ENCODE measurements around the gene VPS18.

The VPS18 gene

GRCh38 chr15:40915116-40915661 is 20.9 kb downstream of the VPS18 start:
- no peak for DNase-seq
- H2AK5ac ChIP-seq (ENCODE audit: low read length), result no peak overlapping the region

GRCh38 chr15:40915679-40916078 is 21.4 kb downstream of the VPS18 start:
- Histone ChIP-seq H3K36me3 (ENCODE audit: control insufficient read depth in 1 of 2, insufficient read depth in 2 of 2, low read length in 2 of 2) (no peaks in the 10 kb centered on the region), H4K12ac (ENCODE audit: low read depth, low read length) (no peak overlapping the region), H2BK120ac (ENCODE audit: insufficient read depth, low read length, poor library complexity) (no peak overlapping the region), H4K8ac (ENCODE audit: low read depth, low read length) (no peak overlapping the region), H3K14ac (ENCODE audit: low read length) (no peak overlapping the region), H3K79me2 (ENCODE audit: control insufficient read depth, insufficient read depth, low read length, poor library complexity) (no peaks in the 10 kb centered on the region), H3K23ac (ENCODE audit: low read length) (no peak overlapping the region), H3K79me1 (ENCODE audit: low read length) (no peaks in the 10 kb centered on the region), H2AFZ (ENCODE audit: insufficient read depth, low read length, poor library complexity) (no peak overlapping the region), H3K18ac (ENCODE audit: low read length) (no peak overlapping the region), H3K4ac (ENCODE audit: low read depth, low read length) (no peak overlapping the region), H3K27ac (ENCODE audit: low read depth, low read length) (no peak overlapping the region), H3K9me3 (ENCODE audit: insufficient read depth, low read depth, low read length) (peaks cover 5% of the 10 kb centered on the region), H4K91ac (ENCODE audit: low read depth, low read length) (no peak overlapping the region), H2BK5ac (ENCODE audit: low read depth, low read length, poor library complexity) (no peak overlapping the region), H3K4me2 (ENCODE audit: low read length) (no peak overlapping the region), H2AK5ac (ENCODE audit: low read length) (no peak overlapping the region), H2BK12ac (ENCODE audit: low read length) (no peak overlapping the region), H3K9ac (ENCODE audit: low read length) (no peak overlapping the region), H3K4me1 (ENCODE audit: control insufficient read depth in 1 of 2, insufficient read depth in 2 of 2, low read length in 2 of 2) (peaks cover 2 to 9% of the 10 kb centered on the region in 2 experiments), H3K4me3 (ENCODE audit: low read depth, low read length) (no peak overlapping the region), H3K27me3 (ENCODE audit: insufficient read depth, low read length) (no peaks in the 10 kb centered on the region)
- DNase-seq, result no peak
- no CpG with 5 or more reads among the region's 6 CpGs for WGBS (ENCODE audit: extremely low coverage, insufficient coverage, insufficient read length)

More at GRCh38 chr15:40915116-40915661, 20.9 kb downstream of the VPS18 start:
- Histone ChIP-seq H3K4me3 (ENCODE audit: low read depth, low read length) (no peak overlapping the region), H2AFZ (ENCODE audit: insufficient read depth, low read length, poor library complexity) (no peak overlapping the region), H3K79me2 (ENCODE audit: control insufficient read depth, insufficient read depth, low read length, poor library complexity) (no peaks in the 10 kb centered on the region), H2BK120ac (ENCODE audit: insufficient read depth, low read length, poor library complexity) (no peak overlapping the region), H3K18ac (ENCODE audit: low read length) (no peak overlapping the region), H4K8ac (ENCODE audit: low read depth, low read length) (no peak overlapping the region), H3K4me1 (ENCODE audit: control insufficient read depth in 1 of 2, insufficient read depth in 2 of 2, low read length in 2 of 2) (peaks cover 2 to 9% of the 10 kb centered on the region in 2 experiments), H3K14ac (ENCODE audit: low read length) (no peak overlapping the region), H3K23ac (ENCODE audit: low read length) (no peak overlapping the region), H3K4ac (ENCODE audit: low read depth, low read length) (no peak overlapping the region), H3K79me1 (ENCODE audit: low read length) (no peaks in the 10 kb centered on the region), H3K4me2 (ENCODE audit: low read length) (no peak overlapping the region), H3K27ac (ENCODE audit: low read depth, low read length) (no peak overlapping the region), H2BK12ac (ENCODE audit: low read length) (no peak overlapping the region), H3K27me3 (ENCODE audit: insufficient read depth, low read length) (no peaks in the 10 kb centered on the region), H3K9ac (ENCODE audit: low read length) (no peak overlapping the region), H3K9me3 (ENCODE audit: insufficient read depth, low read depth, low read length) (peaks cover 5% of the 10 kb centered on the region), H4K91ac (ENCODE audit: low read depth, low read length) (no peak overlapping the region), H3K36me3 (ENCODE audit: control insufficient read depth in 1 of 2, insufficient read depth in 2 of 2, low read length in 2 of 2) (no peaks in the 10 kb centered on the region), H4K12ac (ENCODE audit: low read depth, low read length) (no peak overlapping the region), H2BK5ac (ENCODE audit: low read depth, low read length, poor library complexity) (no peak overlapping the region)
- no CpG with 5 or more reads among the region's 12 CpGs for WGBS (ENCODE audit: extremely low coverage, insufficient coverage, insufficient read length)

- H4K91ac ChIP-seq (ENCODE audit: low read depth, low read length), result no peak overlapping the region
- H3K4me3 ChIP-seq (ENCODE audit: low read depth, low read length), result no peak overlapping the region
These were observed 23.3 kb downstream of the VPS18 start for GRCh38 chr15:40917585-40917984.

GRCh38 chr15:40918146-40918798 is 24.0 kb downstream of the VPS18 start:
- Histone ChIP-seq H2AFZ (ENCODE audit: insufficient read depth, low read length, poor library complexity) (no peak overlapping the region), H3K36me3 (ENCODE audit: control insufficient read depth in 1 of 2, insufficient read depth in 2 of 2, low read length in 2 of 2) (no peaks in the 10 kb centered on the region), H4K91ac (ENCODE audit: low read depth, low read length) (no peak overlapping the region), H3K27ac (ENCODE audit: low read depth, low read length) (no peak overlapping the region), H2BK12ac (ENCODE audit: low read length) (no peak overlapping the region), H3K14ac (ENCODE audit: low read length) (no peak overlapping the region), H3K4me1 (ENCODE audit: control insufficient read depth in 1 of 2, insufficient read depth in 2 of 2, low read length in 2 of 2) (peaks cover 0 to 9% of the 10 kb centered on the region in 2 experiments), H3K4ac (ENCODE audit: low read depth, low read length) (no peak overlapping the region), H4K12ac (ENCODE audit: low read depth, low read length) (no peak overlapping the region), H4K8ac (ENCODE audit: low read depth, low read length) (no peak overlapping the region), H3K27me3 (ENCODE audit: insufficient read depth, low read length) (peaks cover 6% of the 10 kb centered on the region), H3K9me3 (ENCODE audit: insufficient read depth, low read depth, low read length) (peaks cover 5% of the 10 kb centered on the region), H3K9ac (ENCODE audit: low read length) (no peak overlapping the region), H2BK120ac (ENCODE audit: insufficient read depth, low read length, poor library complexity) (no peak overlapping the region), H3K79me1 (ENCODE audit: low read length) (no peaks in the 10 kb centered on the region), H3K4me2 (ENCODE audit: low read length) (no peak overlapping the region), H3K4me3 (ENCODE audit: low read depth, low read length) (no peak overlapping the region), H2BK5ac (ENCODE audit: low read depth, low read length, poor library complexity) (no peak overlapping the region), H3K18ac (ENCODE audit: low read length) (no peak overlapping the region), H3K79me2 (ENCODE audit: control insufficient read depth, insufficient read depth, low read length, poor library complexity) (no peaks in the 10 kb centered on the region), H3K23ac (ENCODE audit: low read length) (no peak overlapping the region), H2AK5ac (ENCODE audit: low read length) (no peak overlapping the region)
- no peak for DNase-seq
- no CpG with 5 or more reads among the region's 15 CpGs for WGBS (ENCODE audit: extremely low coverage, insufficient coverage, insufficient read length)

More at GRCh38 chr15:40917585-40917984, 23.3 kb downstream of the VPS18 start:
- Histone ChIP-seq H3K27ac (ENCODE audit: low read depth, low read length) (no peak overlapping the region), H2AK5ac (ENCODE audit: low read length) (no peak overlapping the region), H3K4me1 (ENCODE audit: control insufficient read depth in 1 of 2, insufficient read depth in 2 of 2, low read length in 2 of 2) (peaks cover 0 to 9% of the 10 kb centered on the region in 2 experiments), H2BK5ac (ENCODE audit: low read depth, low read length, poor library complexity) (no peak overlapping the region), H3K9ac (ENCODE audit: low read length) (no peak overlapping the region), H3K23ac (ENCODE audit: low read length) (no peak overlapping the region), H2BK12ac (ENCODE audit: low read length) (no peak overlapping the region), H4K8ac (ENCODE audit: low read depth, low read length) (no peak overlapping the region), H3K79me2 (ENCODE audit: control insufficient read depth, insufficient read depth, low read length, poor library complexity) (no peaks in the 10 kb centered on the region), H3K79me1 (ENCODE audit: low read length) (no peaks in the 10 kb centered on the region), H2AFZ (ENCODE audit: insufficient read depth, low read length, poor library complexity) (no peak overlapping the region), H3K18ac (ENCODE audit: low read length) (no peak overlapping the region), H3K4ac (ENCODE audit: low read depth, low read length) (no peak overlapping the region), H4K12ac (ENCODE audit: low read depth, low read length) (no peak overlapping the region), H3K27me3 (ENCODE audit: insufficient read depth, low read length) (peaks cover 3% of the 10 kb centered on the region), H3K36me3 (ENCODE audit: control insufficient read depth in 1 of 2, insufficient read depth in 2 of 2, low read length in 2 of 2) (no peaks in the 10 kb centered on the region), H3K14ac (ENCODE audit: low read length) (no peak overlapping the region), H2BK120ac (ENCODE audit: insufficient read depth, low read length, poor library complexity) (no peak overlapping the region), H3K4me2 (ENCODE audit: low read length) (no peak overlapping the region), H3K9me3 (ENCODE audit: insufficient read depth, low read depth, low read length) (peaks cover 5% of the 10 kb centered on the region)
- no peak for DNase-seq
- WGBS (ENCODE audit: extremely low coverage, insufficient coverage, insufficient read length), result no CpG with 5 or more reads among the region's 11 CpGs
